ENCODE results near the gene SAP130.
A peak's percentile ranks its signal among the peaks of the same experiment; 100 is the strongest.

The SAP130 gene

DNA sequence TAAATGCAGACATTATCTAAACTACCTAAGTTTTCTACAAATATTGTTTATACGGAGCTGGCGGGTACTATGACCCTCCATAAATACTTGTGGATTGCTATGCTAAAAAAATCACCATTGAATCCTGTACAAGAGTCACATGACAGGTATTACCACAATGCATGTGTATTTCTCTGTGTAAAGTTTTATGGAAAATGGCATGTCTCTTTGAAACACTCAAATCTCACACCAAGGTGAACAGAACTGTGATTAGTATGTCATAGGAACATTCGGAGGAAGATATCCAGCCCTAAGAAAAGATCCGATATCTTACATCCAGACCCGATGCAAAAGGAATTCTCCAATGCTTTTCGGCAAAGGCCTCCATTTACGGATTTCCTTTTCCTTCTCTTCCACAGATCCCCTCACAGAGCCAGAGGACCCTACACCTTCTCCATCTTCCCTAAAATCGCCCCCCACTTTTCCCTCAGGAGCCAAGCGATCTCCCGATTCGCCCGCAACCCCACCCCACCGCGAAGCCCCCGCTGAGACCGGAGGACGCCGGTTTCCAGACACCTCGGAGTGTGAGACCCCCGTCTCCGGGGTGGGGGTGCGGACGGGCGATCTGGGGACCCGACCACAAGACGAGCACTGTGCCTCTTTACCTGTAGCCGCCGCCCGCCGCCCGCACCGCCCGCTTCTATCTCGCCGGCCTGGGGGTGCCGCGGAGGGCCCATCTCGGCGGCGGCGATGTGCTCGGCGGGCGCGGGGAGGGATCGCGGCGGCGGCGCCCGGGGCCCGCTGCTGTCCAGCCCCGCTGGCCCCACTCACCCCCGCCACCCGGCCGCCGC, 1.2 kb downstream of the SAP130 start:
- Histone ChIP-seq H3K27ac (ENCODE audit: low read depth, low read length) (peak overlapping the region; percentile 41), H3K9ac (ENCODE audit: low read length in 5 of 5) (peak overlapping the region; percentile 53 to 83 (median 73)), H3K4me3 (ENCODE audit: low read depth in 1 of 5, low read length in 5 of 5) (peak overlapping the region; percentile 68 to 76 (median 72)), H3K36me3 (ENCODE audit: control insufficient read depth in 5 of 5, insufficient read depth in 5 of 5, low read length in 5 of 5) (peaks cover under 1 to 9% (median 2%) of the 10 kb centered on the region in 5 donors), H3K4me1 (ENCODE audit: control insufficient read depth in 5 of 5, insufficient read depth in 5 of 5, low read length in 5 of 5) (peaks cover 3 to 14% (median 13%) of the 10 kb centered on the region in 5 donors), H3K27me3 (ENCODE audit: control insufficient read depth in 5 of 5, insufficient read depth in 4 of 5, low read length in 5 of 5) (no peaks in the 10 kb centered on the region), H3K9me3 (ENCODE audit: control insufficient read depth in 5 of 5, low read length in 5 of 5) (no peaks in the 10 kb centered on the region)

DNA sequence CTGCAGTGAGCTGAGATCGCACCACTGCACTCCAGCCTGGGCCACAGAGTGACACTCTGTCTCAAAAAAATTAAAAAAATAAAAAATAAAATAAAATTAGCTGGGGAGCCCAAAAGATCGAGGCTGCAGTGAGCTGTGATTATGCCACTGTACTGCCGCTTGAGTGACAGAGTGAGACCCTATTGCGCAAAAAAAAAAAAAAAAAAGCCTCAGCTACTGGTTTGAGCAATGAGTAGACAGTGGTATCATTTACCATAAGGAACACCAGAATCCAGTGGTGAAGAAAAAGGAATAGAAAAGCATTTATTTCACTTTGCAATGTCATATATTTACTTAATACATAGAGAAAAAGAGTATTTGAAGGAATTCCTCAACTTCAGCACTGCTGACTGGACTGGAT, 3.0 kb downstream of the SAP130 start:
- Histone ChIP-seq H3K9me3 (ENCODE audit: control insufficient read depth in 5 of 5, low read length in 5 of 5) (no peaks in the 10 kb centered on the region), H3K27ac (ENCODE audit: low read depth, low read length) (no peak overlapping the region), H3K9ac (ENCODE audit: low read length in 5 of 5) (no peak overlapping the region), H3K4me1 (ENCODE audit: control insufficient read depth in 5 of 5, insufficient read depth in 5 of 5, low read length in 5 of 5) (peaks cover 3 to 14% (median 13%) of the 10 kb centered on the region in 5 donors), H3K27me3 (ENCODE audit: control insufficient read depth in 5 of 5, insufficient read depth in 4 of 5, low read length in 5 of 5) (no peaks in the 10 kb centered on the region), H3K36me3 (ENCODE audit: control insufficient read depth in 5 of 5, insufficient read depth in 5 of 5, low read length in 5 of 5) (peaks cover 2 to 11% (median 2%) of the 10 kb centered on the region in 5 donors), H3K4me3 (ENCODE audit: low read depth in 1 of 5, low read length in 5 of 5) (no peak overlapping the region)

DNA sequence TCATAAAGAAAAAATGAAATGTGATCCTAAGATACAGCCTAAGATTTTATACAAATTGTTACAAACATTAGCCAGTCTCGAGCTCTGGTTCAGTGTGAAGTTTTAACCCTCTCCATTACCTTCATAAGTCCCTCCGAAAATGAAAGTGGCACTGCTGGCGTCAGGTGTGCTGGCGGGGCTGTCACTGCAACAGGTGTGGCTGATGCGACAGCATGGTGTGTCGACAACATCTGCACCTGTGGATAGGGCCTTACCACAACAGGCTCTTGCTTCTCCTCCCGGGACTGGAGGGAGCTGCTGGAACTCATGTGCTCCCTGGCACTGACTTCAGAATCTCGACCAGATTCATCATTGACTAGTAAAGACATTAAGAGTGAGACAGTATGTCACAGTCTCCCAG, 10.3 kb downstream of the SAP130 start:
- Histone ChIP-seq H3K9ac (ENCODE audit: low read length in 5 of 5) (no peak overlapping the region), H3K27me3 (ENCODE audit: control insufficient read depth in 5 of 5, insufficient read depth in 4 of 5, low read length in 5 of 5) (no peaks in the 10 kb centered on the region), H3K4me3 (ENCODE audit: low read depth in 1 of 5, low read length in 5 of 5) (no peak overlapping the region), H3K27ac (ENCODE audit: low read depth, low read length) (no peak overlapping the region), H3K4me1 (ENCODE audit: control insufficient read depth in 5 of 5, insufficient read depth in 5 of 5, low read length in 5 of 5) (peaks cover 0 to 4% (median 0%) of the 10 kb centered on the region in 5 donors), H3K36me3 (ENCODE audit: control insufficient read depth in 5 of 5, insufficient read depth in 5 of 5, low read length in 5 of 5) (peaks cover 24 to 59% (median 51%) of the 10 kb centered on the region in 5 donors), H3K9me3 (ENCODE audit: control insufficient read depth in 5 of 5, low read length in 5 of 5) (no peaks in the 10 kb centered on the region)

DNA sequence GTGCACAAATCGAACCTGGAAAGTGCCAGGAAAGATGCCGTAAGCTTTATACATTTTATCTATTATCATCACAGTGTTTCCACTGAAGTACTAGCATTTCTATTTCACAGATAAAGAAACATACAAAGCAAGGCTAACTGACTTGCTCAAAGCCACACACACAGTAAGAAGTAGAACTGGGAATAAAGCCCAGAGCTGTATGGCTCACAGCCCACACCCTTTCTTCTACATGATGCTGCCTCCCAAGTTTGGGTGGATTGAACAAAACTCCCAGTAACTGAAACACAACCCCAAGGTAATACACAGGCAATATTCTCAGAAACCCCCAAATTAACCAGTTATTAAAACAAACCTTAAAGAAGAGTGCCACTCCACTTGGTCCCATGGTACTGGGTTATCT, 11.2 kb downstream of the SAP130 start:
- Histone ChIP-seq H3K9ac (ENCODE audit: low read length in 5 of 5) (no peak overlapping the region), H3K4me1 (ENCODE audit: control insufficient read depth in 5 of 5, insufficient read depth in 5 of 5, low read length in 5 of 5) (peaks cover 0 to 4% (median 0%) of the 10 kb centered on the region in 5 donors), H3K9me3 (ENCODE audit: control insufficient read depth in 5 of 5, low read length in 5 of 5) (no peaks in the 10 kb centered on the region), H3K27ac (ENCODE audit: low read depth, low read length) (no peak overlapping the region), H3K4me3 (ENCODE audit: low read depth in 1 of 5, low read length in 5 of 5) (no peak overlapping the region), H3K27me3 (ENCODE audit: control insufficient read depth in 5 of 5, insufficient read depth in 4 of 5, low read length in 5 of 5) (no peaks in the 10 kb centered on the region), H3K36me3 (ENCODE audit: control insufficient read depth in 5 of 5, insufficient read depth in 5 of 5, low read length in 5 of 5) (peaks cover 17 to 62% (median 57%) of the 10 kb centered on the region in 5 donors)

DNA sequence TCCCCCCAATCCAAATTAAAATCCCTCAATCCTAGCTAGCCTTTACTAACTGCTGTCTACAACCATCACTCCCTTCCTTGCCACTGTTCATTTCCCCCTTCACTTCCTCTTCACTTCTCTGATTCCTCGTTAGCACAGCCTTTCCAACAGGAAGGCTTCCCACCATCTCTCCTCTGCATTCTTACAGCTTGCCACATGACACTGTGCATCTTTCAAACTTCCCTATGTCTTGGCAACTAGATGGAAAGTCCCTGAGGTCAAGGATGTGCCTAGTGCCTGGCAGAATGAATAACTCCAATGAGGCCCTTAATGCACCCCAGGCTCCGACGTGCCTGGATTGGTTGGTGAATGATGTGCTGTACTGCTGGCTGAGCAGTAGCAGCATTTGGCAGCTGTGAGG, 15.2 kb downstream of the SAP130 start:
- Histone ChIP-seq H3K4me3 (ENCODE audit: low read depth in 1 of 5, low read length in 5 of 5) (no peak overlapping the region), H3K36me3 (ENCODE audit: control insufficient read depth in 5 of 5, insufficient read depth in 5 of 5, low read length in 5 of 5) (peaks cover 26 to 98% (median 90%) of the 10 kb centered on the region in 5 donors), H3K9me3 (ENCODE audit: control insufficient read depth in 5 of 5, low read length in 5 of 5) (no peaks in the 10 kb centered on the region), H3K27me3 (ENCODE audit: control insufficient read depth in 5 of 5, insufficient read depth in 4 of 5, low read length in 5 of 5) (no peaks in the 10 kb centered on the region), H3K4me1 (ENCODE audit: control insufficient read depth in 5 of 5, insufficient read depth in 5 of 5, low read length in 5 of 5) (peaks cover 0 to 4% (median 0%) of the 10 kb centered on the region in 5 donors), H3K9ac (ENCODE audit: low read length in 5 of 5) (no peak overlapping the region), H3K27ac (ENCODE audit: low read depth, low read length) (no peak overlapping the region)

DNA sequence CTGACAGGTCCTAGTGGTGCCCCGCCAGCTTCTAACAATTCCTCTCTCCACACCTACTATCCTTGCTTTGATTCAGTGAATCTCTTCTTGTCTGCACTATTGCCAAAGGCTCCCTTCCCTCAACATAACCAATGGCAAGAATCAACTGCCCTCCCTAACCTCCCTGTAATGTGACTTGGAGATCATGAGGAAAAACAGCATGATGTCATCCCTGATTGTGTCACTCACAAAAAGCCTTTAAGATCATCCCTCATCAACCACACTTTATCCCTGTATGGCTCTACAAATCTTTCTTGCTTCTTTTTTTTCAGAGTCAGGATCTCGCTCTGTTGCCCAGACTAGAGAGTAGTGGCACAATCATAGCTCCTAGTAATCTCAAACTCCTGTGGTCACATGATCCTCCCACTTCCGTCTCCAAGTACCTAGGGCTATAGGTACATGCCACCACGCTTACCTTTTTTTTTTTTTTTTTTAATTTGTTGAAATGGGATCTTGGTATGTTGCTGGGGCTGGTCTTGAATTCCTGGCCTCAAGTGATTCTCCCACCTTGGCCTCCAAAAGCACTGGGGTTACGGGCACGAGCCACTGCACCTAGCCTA, 19.7 kb downstream of the SAP130 start:
- Histone ChIP-seq H3K27ac (ENCODE audit: low read depth, low read length) (no peak overlapping the region), H3K9ac (ENCODE audit: low read length in 5 of 5) (no peak overlapping the region), H3K4me3 (ENCODE audit: low read depth in 1 of 5, low read length in 5 of 5) (no peak overlapping the region), H3K27me3 (ENCODE audit: control insufficient read depth in 5 of 5, insufficient read depth in 4 of 5, low read length in 5 of 5) (no peaks in the 10 kb centered on the region), H3K36me3 (ENCODE audit: control insufficient read depth in 5 of 5, insufficient read depth in 5 of 5, low read length in 5 of 5) (peaks cover 40 to 98% (median 84%) of the 10 kb centered on the region in 5 donors), H3K4me1 (ENCODE audit: control insufficient read depth in 5 of 5, insufficient read depth in 5 of 5, low read length in 5 of 5) (no peaks in the 10 kb centered on the region), H3K9me3 (ENCODE audit: control insufficient read depth in 5 of 5, low read length in 5 of 5) (no peaks in the 10 kb centered on the region)

DNA sequence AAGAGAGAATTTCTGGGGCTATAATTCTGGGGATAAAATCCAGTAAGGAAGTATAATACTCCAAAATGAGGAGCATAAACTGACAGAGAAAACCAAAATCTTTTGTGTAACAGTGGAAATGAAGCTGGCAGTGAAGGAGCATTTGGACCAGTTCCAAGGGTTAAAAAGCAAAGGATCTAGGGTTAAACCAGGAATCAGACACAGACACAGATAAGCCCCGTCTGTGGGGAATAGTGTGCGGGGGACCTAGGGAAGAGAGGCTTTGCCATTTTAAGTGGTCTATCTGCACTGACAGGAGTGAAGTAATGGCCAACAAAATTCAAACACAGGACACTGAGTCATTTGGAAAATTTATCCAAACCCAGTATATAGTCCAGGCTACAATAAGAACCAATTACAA, 23.4 kb downstream of the SAP130 start:
- H3K36me3 ChIP-seq (ENCODE audit: control insufficient read depth in 5 of 5, insufficient read depth in 5 of 5, low read length in 5 of 5): peaks cover 40 to 97% (median 78%) of the 10 kb centered on the region in 5 donors

DNA sequence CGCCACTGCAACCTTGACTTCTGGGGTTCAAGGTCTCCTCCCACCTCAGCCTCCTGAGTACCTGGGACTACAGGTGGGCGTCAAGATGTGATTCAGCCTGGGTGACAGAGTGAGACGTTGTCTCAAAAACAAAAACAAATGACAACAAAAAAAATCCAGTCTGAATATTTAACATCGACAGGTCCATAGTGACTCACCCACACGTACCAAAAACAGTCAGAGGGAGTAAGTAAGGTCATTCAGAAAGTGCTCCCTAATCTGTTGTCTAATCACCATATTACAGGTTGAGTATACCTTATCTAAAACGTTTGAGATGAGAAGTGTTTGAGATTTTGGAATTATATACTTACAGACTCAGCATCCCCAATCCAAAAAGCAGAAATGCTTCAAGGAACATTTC, 24.4 kb downstream of the SAP130 start:
- H3K36me3 ChIP-seq (ENCODE audit: control insufficient read depth in 5 of 5, insufficient read depth in 5 of 5, low read length in 5 of 5): peaks cover 44 to 97% (median 78%) of the 10 kb centered on the region in 5 donors
- no peak overlapping the region for H3K4me3 ChIP-seq (ENCODE audit: low read depth in 1 of 5, low read length in 5 of 5)
- no peaks in the 10 kb centered on the region for H3K9me3 ChIP-seq (ENCODE audit: control insufficient read depth in 5 of 5, low read length in 5 of 5)
- H3K4me1 ChIP-seq (ENCODE audit: control insufficient read depth in 5 of 5, insufficient read depth in 5 of 5, low read length in 5 of 5): no peaks in the 10 kb centered on the region
- no peaks in the 10 kb centered on the region for H3K27me3 ChIP-seq (ENCODE audit: control insufficient read depth in 5 of 5, insufficient read depth in 4 of 5, low read length in 5 of 5)
- no peak overlapping the region for H3K27ac ChIP-seq (ENCODE audit: low read depth, low read length)
- H3K9ac ChIP-seq (ENCODE audit: low read length in 5 of 5): no peak overlapping the region

More for the DNA sequence above, 23.4 kb downstream of the SAP130 start:
- H3K9me3 ChIP-seq (ENCODE audit: control insufficient read depth in 5 of 5, low read length in 5 of 5): no peaks in the 10 kb centered on the region
- H3K9ac ChIP-seq (ENCODE audit: low read length in 5 of 5): no peak overlapping the region
- H3K4me1 ChIP-seq (ENCODE audit: control insufficient read depth in 5 of 5, insufficient read depth in 5 of 5, low read length in 5 of 5): no peaks in the 10 kb centered on the region
- no peaks in the 10 kb centered on the region for H3K27me3 ChIP-seq (ENCODE audit: control insufficient read depth in 5 of 5, insufficient read depth in 4 of 5, low read length in 5 of 5)
- no peak overlapping the region for H3K4me3 ChIP-seq (ENCODE audit: low read depth in 1 of 5, low read length in 5 of 5)
- no peak overlapping the region for H3K27ac ChIP-seq (ENCODE audit: low read depth, low read length)

DNA sequence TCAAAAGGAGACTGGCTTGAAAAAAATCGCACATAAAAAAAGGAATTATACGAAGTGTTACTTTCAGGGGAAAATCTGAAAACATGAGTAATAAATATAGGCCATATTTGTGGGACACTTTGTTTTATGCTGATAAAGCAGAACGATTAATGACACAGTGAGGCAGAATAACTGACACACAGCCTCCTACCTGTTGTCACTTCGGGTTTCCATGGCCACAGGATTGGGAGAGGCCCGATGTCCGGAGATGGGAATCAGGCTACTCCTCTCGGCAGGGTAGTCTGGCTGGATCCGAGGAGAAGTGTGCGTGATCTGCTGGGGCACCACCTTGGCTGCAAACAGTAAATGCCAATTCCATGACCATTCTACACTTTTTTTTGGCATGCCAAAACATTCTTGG, 31.7 kb downstream of the SAP130 start:
- Histone ChIP-seq H3K9ac (ENCODE audit: low read length in 5 of 5) (no peak overlapping the region), H3K27ac (ENCODE audit: low read depth, low read length) (no peak overlapping the region), H3K36me3 (ENCODE audit: control insufficient read depth in 5 of 5, insufficient read depth in 5 of 5, low read length in 5 of 5) (peaks cover 40 to 80% (median 70%) of the 10 kb centered on the region in 5 donors), H3K9me3 (ENCODE audit: control insufficient read depth in 5 of 5, low read length in 5 of 5) (no peaks in the 10 kb centered on the region), H3K27me3 (ENCODE audit: control insufficient read depth in 5 of 5, insufficient read depth in 4 of 5, low read length in 5 of 5) (no peaks in the 10 kb centered on the region), H3K4me3 (ENCODE audit: low read depth in 1 of 5, low read length in 5 of 5) (no peak overlapping the region), H3K4me1 (ENCODE audit: control insufficient read depth in 5 of 5, insufficient read depth in 5 of 5, low read length in 5 of 5) (no peaks in the 10 kb centered on the region)

DNA sequence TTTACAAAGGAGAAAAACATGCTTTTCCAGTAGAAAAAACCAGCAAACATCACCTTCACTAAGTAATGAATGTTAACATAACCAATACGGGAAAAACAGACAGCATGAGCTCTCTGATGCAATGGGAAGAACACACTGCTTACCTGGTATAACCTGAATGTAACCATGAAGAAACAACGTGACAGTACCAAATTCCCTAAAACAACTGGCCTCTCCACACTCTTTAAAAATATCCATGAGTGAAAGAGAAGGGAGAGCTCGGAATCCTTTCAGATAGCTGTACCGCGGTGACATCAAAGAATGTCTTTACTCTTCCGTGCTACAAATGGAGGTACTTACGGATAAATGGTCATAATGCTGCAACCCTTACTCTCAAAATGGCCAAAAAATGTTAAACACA, 32.1 kb downstream of the SAP130 start:
- Histone ChIP-seq H3K27ac (ENCODE audit: low read depth, low read length) (no peak overlapping the region), H3K9ac (ENCODE audit: low read length in 5 of 5) (no peak overlapping the region), H3K27me3 (ENCODE audit: control insufficient read depth in 5 of 5, insufficient read depth in 4 of 5, low read length in 5 of 5) (no peaks in the 10 kb centered on the region), H3K36me3 (ENCODE audit: control insufficient read depth in 5 of 5, insufficient read depth in 5 of 5, low read length in 5 of 5) (peaks cover 40 to 78% (median 68%) of the 10 kb centered on the region in 5 donors), H3K4me3 (ENCODE audit: low read depth in 1 of 5, low read length in 5 of 5) (no peak overlapping the region), H3K9me3 (ENCODE audit: control insufficient read depth in 5 of 5, low read length in 5 of 5) (no peaks in the 10 kb centered on the region), H3K4me1 (ENCODE audit: control insufficient read depth in 5 of 5, insufficient read depth in 5 of 5, low read length in 5 of 5) (no peaks in the 10 kb centered on the region)

Measured in subcutaneous abdominal adipose tissue (tissue), 5 donors.